HG02938 (cell line): ENCODE results near the gene FUZ.

Experiments
- ATAC-seq: cut with Tn5 transposase; IDR thresholded peaks from one replicate; pipeline ENCODE4 v1.9.1; 2021; ENCODE audit warnings: mild to moderate bottlenecking, moderate library complexity; ENCODE audit not compliant: unreplicated experiment

The FUZ gene

DNA sequence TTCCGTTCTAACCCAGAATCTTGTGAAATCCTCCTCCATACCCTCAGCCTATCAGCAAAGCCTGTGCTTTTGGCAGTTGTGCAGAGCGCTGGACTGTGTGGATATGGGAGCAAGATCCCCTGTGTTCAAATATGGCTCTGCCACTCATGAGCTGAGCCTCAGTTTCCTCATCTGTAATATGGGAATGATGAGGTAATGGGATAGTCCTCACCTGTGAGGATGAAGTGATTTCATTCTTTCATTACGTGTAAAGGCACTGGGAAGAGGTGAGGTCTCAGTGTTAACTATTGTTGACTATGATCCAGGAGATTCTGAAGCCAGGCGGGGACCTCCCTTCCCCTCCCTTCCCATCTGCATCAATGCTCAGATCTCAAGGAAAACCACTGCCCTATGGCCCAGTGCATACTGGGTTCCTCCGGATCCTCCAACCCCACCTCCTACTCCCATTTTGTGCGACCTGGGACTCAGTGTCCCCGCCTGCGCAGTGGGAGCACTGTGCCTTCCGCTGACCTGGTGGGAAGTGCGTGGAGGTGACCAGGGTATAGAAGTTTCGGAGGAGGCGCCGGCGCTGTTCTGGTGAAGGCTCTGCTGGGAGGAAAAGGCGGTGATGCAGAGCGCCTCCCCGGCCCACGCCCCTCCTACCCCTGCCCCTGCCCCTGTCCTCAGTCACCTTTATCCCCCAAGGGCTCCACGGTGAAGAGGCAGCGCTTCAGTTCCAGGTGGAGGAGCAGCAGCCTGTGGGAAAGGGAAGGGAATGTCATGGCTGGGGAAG, 5.0 kb downstream of the FUZ start:
- ATAC-seq, result no peak

DNA sequence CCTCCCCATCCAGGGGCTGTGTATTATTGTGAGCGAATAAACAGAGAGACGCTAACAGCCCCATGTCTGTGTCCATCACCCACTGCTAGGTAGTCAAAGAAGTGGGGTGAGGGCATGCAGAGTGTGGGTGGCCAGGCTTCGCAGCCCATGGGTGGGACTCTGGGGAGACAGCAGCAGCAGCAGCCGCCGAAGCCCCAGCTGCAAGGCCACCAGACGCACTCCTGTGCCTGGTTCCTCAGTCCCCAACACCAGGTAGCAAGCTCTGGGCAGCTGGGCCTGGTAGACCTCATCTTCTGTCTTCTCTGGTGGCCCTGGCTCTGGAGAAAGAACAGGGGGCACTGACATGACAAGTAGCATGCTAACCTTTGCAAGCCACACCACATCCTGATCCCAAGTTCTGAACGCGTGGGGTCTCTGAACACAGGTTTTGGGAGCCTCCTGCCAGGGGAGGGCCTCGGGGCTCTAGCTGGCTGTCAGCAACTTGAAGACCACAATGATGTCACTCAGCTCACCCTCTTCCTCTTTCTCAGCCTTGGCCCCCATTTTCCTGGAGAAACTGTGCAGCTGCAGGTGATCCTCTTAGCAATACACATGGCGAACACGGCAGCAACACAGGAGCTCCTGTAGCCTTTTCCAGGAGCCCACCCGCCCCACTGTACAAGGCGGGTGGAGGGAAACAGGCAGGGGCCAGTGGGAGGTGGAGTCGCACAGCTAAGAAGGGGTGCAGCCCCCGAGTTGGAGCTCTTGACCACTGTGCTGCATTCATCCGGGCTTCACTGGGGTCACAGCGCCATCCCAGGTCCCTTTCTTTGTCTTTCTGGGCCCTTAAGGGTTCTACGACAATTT, 5.8 kb downstream of the FUZ start:
- ATAC-seq, result no peak

DNA sequence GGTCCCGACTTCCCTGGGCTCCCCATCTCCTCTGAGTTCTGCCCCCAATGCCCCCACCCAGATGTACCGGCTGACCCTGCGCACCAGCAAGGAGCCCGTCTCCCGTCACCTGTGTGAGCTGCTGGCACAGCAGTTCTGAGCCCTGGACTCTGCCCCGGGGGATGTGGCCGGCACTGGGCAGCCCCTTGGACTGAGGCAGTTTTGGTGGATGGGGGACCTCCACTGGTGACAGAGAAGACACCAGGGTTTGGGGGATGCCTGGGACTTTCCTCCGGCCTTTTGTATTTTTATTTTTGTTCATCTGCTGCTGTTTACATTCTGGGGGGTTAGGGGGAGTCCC, 6.5 kb downstream of the FUZ start:
- no peak for ATAC-seq

DNA sequence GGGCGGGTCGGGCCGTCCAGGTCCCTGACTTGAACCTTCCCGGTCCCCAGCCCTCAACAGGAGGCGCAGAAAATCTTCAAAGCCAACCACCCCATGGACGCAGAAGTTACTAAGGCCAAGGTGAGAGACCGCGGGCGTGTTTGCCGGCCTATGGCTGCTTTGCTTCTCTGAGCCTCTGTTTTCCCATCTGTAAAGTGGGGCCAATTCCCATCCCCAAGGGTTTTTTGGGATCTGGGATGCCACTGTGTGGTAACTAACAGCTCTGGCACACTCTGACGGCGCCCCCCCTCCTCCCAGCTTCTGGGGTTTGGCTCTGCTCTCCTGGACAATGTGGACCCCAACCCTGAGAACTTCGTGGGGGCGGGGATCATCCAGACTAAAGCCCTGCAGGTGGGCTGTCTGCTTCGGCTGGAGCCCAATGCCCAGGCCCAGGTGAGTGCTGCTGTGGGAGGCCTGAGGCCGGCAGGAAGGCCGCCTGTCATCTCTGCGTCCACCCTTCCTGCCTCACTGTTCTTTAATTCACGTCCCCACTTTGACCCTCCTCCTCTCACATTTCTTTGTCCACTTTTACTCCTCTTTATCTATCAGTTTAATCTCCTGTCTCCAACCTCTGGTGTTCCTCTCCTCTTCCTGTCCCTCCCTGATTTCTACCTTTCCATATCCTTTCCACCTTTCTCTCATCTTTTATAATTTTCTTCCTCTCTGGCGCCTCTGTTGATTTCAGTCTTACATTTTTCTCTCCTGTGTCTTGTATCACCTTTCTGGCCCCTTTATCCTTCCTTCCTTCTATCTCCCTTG, 7.1 kb downstream of the FUZ start:
- no peak for ATAC-seq

DNA sequence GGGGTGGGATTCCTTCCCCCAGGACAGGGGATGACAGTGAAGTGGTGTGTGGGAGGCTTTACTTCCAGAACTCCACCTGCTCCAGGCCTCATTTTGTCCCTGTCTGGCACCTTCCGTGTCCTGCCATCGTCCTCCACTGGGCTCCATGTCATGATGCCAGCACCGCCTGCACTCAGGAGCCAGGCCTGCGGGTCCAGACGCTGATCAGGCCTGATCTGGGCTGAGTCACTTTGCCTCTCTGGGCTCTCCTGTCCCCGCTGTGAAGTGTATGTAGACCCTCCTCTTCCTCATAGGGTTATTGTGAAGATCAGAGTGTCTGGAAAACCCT, 9.6 kb downstream of the FUZ start:
- no peak for ATAC-seq

DNA sequence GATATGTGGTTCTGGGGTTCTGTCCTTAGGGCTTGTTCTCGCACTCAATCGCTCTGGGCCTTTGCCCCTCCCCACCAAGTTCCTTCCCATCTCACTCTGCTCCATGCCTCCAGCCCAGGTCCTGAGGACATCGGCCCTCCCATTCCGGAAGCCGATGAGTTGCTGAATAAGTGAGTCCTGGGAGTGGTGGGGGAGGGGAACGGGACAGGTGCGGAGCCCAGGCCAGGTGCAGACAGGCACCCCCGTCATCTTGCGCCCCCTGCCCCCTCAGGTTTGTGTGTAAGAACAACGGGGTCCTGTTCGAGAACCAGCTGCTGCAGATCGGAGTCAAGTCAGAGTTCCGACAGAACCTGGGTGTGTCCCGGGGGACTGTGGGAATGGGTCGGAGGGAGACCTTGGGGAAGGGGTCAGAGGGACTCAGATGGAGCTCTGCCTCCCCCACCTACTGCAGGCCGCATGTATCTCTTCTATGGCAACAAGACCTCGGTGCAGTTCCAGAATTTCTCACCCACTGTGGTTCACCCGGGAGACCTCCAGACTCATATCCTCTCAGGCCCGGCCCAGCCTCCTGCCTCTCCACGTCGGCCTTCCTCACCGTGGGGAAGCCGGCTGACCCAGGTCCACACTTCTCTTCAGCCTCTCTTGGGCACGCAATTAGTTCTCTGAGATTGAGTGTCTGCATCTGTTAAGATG, 10.1 kb downstream of the FUZ start:
- no peak for ATAC-seq

DNA sequence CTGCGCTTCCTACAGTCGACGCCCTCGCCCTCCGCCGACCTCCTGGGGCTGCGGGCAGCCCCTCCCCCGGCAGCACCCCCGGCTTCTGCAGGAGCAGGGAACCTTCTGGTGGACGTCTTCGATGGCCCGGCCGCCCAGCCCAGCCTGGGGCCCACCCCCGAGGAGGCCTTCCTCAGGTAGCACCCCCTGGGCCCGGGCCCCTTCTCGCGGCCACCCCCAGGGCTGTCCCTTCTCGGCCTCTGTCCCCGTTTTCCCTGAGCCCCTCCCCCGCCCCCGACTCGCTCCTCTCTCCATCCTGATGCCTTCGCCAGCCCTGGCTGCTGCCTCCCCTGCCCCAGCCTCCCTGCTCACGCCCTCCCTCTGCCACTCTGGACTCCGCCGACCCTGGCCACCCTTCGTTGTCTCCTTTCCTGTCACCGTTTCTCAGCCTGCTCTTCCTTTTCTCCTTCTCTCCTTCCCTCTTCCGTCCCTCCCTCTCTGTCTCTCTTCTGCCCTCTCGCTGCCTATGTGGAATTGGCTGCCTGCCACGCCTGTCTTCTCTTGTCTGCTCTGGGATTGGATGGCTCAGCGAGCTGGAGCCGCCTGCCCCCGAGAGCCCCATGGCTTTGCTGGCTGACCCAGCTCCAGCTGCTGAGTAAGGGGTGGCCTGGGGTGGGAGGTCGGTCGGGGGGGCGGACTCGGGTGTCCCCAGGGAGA, 11.0 kb downstream of the FUZ start:
- ATAC-seq, result no peak

DNA sequence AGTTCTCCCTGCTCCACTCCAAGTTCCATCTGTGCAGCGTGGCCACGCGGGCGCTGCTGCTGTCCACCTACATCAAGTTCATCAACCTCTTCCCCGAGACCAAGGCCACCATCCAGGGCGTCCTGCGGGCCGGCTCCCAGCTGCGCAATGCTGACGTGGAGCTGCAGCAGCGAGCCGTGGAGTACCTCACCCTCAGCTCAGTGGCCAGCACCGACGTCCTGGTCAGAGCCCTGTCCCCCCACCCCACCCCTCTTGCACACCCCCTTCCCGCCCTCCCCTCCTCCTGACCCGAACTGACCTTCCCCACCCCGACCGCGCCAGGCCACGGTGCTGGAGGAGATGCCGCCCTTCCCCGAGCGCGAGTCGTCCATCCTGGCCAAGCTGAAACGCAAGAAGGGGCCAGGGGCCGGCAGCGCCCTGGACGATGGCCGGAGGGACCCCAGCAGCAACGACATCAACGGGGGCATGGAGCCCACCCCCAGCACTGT, 11.6 kb downstream of the FUZ start:
- no peak for ATAC-seq

DNA sequence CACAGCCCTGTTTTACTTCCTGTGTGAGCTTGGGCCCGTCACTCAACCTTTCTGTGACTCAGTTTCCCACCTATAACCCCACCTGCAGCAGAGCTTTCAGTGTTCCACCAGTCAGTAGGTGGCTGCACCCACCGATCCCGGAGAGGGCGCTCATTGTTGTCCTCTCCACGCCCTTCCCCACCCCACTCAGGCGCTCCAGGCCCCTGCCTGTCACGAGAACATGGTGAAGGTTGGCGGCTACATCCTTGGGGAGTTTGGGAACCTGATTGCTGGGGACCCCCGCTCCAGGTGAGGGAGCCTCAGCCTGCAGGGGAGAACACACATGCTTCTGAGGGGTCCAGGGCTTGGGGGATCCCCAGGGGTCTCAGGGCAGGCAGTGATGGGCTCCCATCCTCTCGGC, 12.3 kb downstream of the FUZ start:
- no peak for ATAC-seq

DNA sequence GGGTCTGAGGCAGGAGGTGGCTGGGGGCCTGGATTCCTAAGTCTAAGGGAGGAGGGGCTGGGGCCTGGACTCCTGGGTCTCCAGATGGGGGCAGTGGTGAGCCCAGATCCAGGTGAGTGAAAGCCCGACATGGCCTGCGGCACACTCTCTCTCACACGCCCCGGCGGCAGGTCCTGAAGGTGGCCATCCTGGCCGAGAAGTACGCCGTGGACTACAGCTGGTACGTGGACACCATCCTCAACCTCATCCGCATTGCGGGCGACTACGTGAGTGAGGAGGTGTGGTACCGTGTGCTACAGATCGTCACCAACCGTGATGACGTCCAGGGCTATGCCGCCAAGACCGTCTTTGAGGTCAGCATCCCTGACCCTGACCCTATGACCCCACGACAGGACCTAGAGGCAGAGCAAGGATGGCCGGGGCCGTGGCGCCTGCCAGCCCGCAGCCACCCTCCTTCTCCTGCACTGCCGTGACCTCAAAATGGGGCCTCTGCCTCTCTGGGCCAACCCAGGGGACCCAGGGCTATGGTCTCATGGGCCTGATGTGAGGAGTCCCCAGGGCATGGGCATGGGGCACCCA, 13.2 kb downstream of the FUZ start:
- ATAC-seq, result no peak

DNA sequence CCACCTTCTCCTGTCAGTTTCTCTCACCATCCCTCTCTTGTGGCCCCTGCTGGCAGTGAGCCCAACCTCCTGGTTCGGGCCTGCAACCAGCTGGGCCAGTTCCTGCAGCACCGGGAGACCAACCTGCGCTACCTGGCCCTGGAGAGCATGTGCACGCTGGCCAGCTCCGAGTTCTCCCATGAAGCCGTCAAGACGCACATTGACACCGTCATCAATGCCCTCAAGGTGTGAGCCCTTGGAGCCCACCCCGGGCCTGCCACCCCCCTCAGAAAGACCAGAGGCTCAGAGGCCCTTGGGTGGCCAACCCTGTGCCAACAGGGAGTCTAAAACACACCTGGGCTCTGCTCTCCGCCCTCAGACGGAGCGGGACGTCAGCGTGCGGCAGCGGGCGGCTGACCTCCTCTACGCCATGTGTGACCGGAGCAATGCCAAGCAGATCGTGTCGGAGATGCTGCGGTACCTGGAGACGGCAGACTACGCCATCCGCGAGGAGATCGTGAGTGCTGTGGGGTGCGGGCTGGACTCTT, 13.8 kb downstream of the FUZ start:
- no peak for ATAC-seq

DNA sequence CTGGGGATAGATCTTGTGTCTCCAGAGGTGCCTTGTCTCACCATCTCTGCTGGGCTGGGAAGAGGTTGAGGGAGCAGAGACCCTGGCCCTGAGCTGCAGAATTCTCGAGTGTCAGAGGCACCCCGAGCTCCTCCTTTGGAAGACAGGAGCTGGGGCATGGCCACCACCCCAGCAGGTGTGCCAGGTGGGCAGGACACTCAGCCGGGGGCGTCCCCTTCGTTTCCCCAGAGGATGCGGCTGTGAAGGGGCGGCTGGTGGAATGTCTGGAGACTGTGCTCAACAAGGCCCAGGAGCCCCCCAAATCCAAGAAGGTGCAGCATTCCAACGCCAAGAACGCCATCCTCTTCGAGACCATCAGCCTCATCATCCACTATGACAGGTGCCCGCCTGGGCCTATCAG, 14.5 kb downstream of the FUZ start:
- no peak for ATAC-seq

DNA sequence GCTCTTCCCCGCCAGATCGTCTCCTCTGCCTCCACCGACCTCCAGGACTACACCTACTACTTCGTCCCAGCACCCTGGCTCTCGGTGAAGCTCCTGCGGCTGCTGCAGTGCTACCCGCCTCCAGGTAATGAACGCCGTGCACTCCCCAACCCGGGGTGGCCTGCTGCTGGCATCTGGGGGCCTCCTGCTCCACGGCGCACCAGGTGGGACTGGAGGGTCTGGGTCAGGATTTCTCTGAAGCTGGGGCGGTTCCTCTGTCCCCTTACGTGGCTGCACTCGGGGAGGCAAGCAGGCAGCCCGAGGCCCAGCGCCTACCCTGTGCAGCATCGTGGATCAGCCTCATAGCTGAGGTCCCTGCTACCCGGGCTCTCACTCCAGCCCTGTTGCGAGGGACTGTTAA, 17.5 kb downstream of the FUZ start:
- no peak for ATAC-seq

DNA sequence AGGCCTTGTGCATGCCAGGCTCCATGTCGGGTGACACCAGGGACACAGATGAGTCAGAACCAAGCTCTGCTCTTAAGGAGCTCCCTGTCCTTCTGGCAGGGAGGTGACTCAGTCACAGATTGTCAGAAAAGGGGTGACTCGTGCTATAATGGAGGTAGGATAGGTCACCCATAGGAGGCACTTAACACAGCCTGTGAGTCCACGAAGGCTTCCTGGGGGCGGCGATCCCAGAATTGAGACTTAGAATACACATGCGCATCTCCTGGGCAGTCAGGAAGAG, 19.6 kb downstream of the FUZ start:
- no peak for ATAC-seq

DNA sequence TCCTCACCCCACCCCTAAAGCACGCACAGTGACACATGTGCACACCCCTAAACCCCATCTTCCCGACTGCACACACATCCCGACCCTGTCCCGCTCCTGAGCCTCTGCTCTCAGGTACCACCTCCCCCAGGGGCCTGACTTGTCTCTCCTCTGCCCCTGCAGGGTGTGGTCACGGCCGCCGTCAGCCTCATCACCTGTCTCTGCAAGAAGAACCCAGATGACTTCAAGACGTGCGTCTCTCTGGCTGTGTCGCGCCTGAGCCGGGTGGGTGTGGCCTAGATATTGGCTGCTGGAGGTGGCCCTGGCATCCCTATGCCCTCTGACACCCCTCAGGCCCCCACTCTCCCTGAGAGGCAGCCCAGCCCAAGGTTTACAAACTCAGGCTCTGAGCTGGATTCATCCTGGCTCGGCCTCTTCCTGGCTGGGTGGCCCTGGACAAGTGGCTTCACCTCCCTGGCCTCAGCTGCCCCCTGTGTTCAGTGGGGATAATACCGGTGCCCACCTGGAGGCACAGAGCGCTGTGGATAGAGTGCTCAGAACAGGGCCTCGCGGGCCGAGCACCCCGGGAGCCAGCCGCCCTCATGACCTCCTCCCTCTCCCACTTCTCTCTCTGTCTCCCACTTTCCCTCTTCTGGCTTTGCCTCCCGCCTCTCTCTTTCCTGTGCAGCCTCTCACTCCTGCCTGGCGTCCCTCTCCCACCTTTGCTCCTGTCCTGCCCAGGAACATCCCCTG, 20.1 kb downstream of the FUZ start:
- ATAC-seq, result no peak

DNA sequence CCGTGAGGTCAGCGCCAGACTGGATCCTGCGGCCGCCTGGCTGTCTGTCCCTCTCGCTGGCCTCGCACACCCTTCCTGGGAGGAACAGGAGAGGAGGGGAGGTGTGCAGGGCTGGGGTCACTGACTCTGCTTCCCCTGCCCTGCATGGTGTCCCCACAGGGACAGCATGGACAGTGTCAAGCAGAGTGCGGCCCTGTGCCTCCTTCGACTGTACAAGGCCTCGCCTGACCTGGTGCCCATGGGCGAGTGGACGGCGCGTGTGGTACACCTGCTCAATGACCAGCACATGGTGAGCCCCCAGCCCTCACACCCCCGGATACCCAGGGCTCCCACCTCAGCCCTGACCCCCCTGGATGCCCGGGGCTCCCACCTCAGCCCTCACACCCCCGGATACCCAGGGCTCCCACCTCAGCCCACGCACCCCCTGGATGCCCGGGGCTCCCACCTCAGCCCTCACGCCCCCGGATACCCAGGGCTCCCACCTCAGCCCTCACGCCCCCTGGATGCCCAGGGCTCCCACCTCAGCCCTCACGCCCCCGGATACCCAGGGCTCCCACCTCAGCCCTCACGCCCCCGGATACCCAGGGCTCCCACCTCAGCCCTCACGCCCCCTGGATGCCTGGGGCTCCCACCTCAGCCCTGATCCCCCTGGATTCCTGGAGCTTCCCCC, 21.2 kb downstream of the FUZ start:
- no peak for ATAC-seq

DNA sequence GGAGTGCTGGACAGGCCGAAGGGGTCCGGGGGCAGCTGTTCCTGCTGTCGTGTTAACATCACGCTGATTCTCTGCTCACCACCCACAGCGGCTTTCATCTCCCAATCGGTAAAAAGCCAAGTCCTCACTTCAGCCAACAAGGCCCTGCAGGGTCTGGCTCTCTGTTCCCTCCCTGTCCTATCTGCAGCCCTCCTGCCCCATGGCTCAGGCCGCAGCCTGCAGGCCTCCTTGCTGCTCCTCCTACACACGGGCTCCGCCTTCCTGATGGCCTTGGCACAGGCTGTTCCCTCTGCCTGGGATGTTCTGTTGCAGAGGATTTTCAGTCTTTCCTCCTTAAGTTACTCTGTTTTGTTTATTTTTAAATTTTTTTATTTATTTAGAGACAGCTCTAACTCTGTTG, 22.2 kb downstream of the FUZ start:
- ATAC-seq, result no peak

DNA sequence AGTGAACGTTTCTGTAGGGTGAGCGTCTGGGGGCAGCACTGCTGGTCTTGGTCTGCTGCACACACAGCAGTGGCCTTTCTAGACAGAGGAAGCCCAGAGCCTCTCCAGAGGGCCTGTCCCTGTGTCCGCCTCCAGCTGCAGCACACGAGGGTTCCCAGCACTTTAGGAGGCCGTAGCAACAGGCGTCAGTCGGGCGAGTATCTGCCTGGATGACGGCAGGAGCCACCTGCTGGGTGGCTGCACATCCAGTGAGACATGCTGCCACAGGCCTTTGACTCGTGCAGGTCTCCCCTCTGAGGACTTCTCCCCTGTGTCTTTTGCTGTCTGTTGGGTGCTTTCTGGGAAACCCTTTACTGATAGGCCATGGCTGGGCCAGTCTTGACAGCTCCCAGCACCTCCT, 24.2 kb downstream of the FUZ start:
- no peak for ATAC-seq

DNA sequence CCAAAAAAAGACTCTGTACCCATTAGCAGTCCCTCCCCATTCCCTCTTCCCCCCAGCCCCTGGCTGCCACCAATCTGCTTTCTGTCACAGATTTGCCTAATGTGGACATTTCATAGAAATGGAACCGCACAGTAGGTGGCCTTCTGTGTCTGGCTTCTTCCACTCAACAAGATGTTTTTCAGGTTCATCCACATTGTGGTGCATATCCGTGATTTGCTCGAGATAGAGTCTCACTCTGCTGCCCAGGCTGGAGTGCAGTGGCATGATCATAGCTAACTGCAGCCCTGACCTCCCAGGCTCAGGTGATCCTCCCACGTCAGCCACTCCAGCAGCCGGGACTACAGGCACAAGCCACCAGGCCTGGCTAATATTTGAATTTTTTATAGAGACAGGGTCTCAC, 25.3 kb downstream of the FUZ start:
- no peak for ATAC-seq
